HepG2 (cell line): ENCODE results near the gene DLL4.
A peak's percentile ranks its signal among the peaks of the same experiment; 100 is the strongest.

Experiments used
- AFF4 ChIP-seq: sonication (generic); formaldehyde crosslinking; IDR thresholded peaks from 2 replicates; pipeline ENCODE4 v1.4.0; 2020; ENCODE audit warnings: missing genetic modification reagents
- ATF7 ChIP-seq, 2 experiments: fragments of 450-650 bp in 1 of 2; sonication (generic) in 1 of 2; formaldehyde crosslinking in 1 of 2; IDR thresholded peaks; 2 replicates each; pipeline versions ENCODE4 v1.4.0 to v1.6.1; 2016 to 2020; ENCODE audit warnings: antibody characterized with exemption in 1 of 2, mild to moderate bottlenecking in 1 of 2, missing genetic modification reagents in 1 of 2
- CTCF ChIP-seq: sonication (generic); formaldehyde crosslinking; IDR thresholded peaks from 2 replicates; pipeline ENCODE4 v1.5.0; 2020; ENCODE audit warnings: mild to moderate bottlenecking, missing genetic modification reagents, moderate library complexity
- MAFG ChIP-seq: sonication (generic); formaldehyde crosslinking; IDR thresholded peaks from 2 replicates; pipeline ENCODE4 v1.5.1; 2020; ENCODE audit warnings: mild to moderate bottlenecking, missing genetic modification reagents
- POLR2A ChIP-seq, 2 experiments: IDR thresholded peaks; 2 replicates each; pipeline ENCODE4 v1.6.1; 2011; ENCODE audit warnings: low read depth in 2 of 2, low read length in 2 of 2, mild to moderate bottlenecking in 1 of 2, moderate library complexity in 1 of 2; ENCODE audit not compliant: insufficient read depth in 1 of 2
- SNAPC4 ChIP-seq: sonication (generic); formaldehyde crosslinking; IDR thresholded peaks from 2 replicates; pipeline ENCODE4 v1.4.0; 2020; ENCODE audit warnings: mild to moderate bottlenecking, missing genetic modification reagents
- SRY ChIP-seq: sonication (generic); formaldehyde crosslinking; IDR thresholded peaks from 2 replicates; pipeline ENCODE4 v1.8.0; 2022; ENCODE audit warnings: mild to moderate bottlenecking, missing genetic modification reagents
- ZBTB33 ChIP-seq: sonication (generic); formaldehyde crosslinking; IDR thresholded peaks from 2 replicates; pipeline ENCODE4 v1.4.0; 2020; ENCODE audit warnings: missing genetic modification reagents
- ZNF570 ChIP-seq: sonication (generic); formaldehyde crosslinking; IDR thresholded peaks from 2 replicates; pipeline ENCODE4 v1.4.0; 2020; ENCODE audit warnings: mild to moderate bottlenecking, missing genetic modification reagents, borderline replicate concordance

- TF ChIP-seq CTCF: no peak
- no peak for TF ChIP-seq AFF4 (CRISPR knock-in tag)
- TF ChIP-seq ZBTB33 (CRISPR knock-in tag): no peak
- TF ChIP-seq SNAPC4 (CRISPR knock-in tag): no peak
- no peak for TF ChIP-seq POLR2A (IDR thresholded peaks at IDR 0.05; ENCODE audit: insufficient read depth in 1 of 2, low read depth in 2 of 2, low read length in 2 of 2)
- no peak for TF ChIP-seq SRY (CRISPR knock-in tag)
- TF ChIP-seq ATF7 (IDR thresholded peaks at IDR 0.05): no peak
- TF ChIP-seq ATF7 (CRISPR knock-in tag; IDR thresholded peaks at IDR 0.05): 0 out of 2 replicates have a peak, but pooled peaks have one; percentile 51
- no peak for TF ChIP-seq MAFG (CRISPR knock-in tag)
- TF ChIP-seq ZNF570 (CRISPR knock-in tag): no peak
Observed at GRCh38 chr15:40918799-40919392, 10.2 kb upstream of the DLL4 start.
